PFSK-1 (cell line): ENCODE measurements around the gene PHOSPHO2.

Source experiments
- FOXP2 ChIP-seq: optimal IDR thresholded peaks from 2 replicates; pipeline ENCODE3; 2011; ENCODE audit warnings: borderline replicate concordance, control low read depth, inconsistent platforms; ENCODE audit not compliant: insufficient read depth; ENCODE audit errors: extremely low read length, extremely low read depth
- POLR2AphosphoS5 ChIP-seq: IDR thresholded peaks from 2 replicates; pipeline ENCODE4 v1.6.1; 2012; ENCODE audit warnings: low read depth, mild to moderate bottlenecking, control low read depth, low read length, moderate library complexity
- SIN3A ChIP-seq: IDR thresholded peaks from 2 replicates; pipeline ENCODE4 v1.6.1; 2012; ENCODE audit warnings: mild to moderate bottlenecking, low read length, moderate library complexity, borderline replicate concordance; ENCODE audit not compliant: insufficient read depth
- TAF1 ChIP-seq: IDR thresholded peaks from 2 replicates; pipeline ENCODE4 v1.6.1; 2012; ENCODE audit warnings: low read length, control low read depth, borderline replicate concordance; ENCODE audit not compliant: insufficient read depth
- TF ChIP-seq, protein P1 (sequence below), 2 experiments: IDR thresholded peaks; 2 replicates each; pipeline versions ENCODE4 v1.6.1 to v1.8.0; 2011 to 2012; ENCODE audit warnings: low read depth in 2 of 2, low read length in 2 of 2, control low read depth in 1 of 2, inconsistent platforms in 1 of 2, mild to moderate bottlenecking in 1 of 2, moderate library complexity in 1 of 2; ENCODE audit not compliant: insufficient read depth in 1 of 2

PHOSPHO2 gene

DNA sequence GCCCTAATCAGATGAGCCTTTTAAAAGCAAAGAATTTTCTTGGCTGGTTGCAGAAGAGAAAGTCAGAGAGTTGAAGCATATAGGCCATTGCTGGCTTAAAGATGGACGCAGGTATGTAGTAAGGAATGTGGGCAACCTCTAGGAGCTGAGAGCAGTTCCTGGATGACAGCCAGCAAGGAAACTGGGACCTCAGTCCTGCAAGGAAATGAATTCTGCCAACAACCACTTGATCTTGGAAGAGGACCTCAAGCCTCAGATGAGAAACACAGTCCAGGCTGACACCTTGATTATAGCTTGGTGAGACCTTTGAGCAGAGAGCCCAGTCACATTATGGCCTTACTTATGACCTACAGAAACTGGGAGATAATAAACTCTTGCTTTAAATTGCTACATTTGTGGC is 15.7 kb downstream of the PHOSPHO2 start:
- TF ChIP-seq, protein P1, sequence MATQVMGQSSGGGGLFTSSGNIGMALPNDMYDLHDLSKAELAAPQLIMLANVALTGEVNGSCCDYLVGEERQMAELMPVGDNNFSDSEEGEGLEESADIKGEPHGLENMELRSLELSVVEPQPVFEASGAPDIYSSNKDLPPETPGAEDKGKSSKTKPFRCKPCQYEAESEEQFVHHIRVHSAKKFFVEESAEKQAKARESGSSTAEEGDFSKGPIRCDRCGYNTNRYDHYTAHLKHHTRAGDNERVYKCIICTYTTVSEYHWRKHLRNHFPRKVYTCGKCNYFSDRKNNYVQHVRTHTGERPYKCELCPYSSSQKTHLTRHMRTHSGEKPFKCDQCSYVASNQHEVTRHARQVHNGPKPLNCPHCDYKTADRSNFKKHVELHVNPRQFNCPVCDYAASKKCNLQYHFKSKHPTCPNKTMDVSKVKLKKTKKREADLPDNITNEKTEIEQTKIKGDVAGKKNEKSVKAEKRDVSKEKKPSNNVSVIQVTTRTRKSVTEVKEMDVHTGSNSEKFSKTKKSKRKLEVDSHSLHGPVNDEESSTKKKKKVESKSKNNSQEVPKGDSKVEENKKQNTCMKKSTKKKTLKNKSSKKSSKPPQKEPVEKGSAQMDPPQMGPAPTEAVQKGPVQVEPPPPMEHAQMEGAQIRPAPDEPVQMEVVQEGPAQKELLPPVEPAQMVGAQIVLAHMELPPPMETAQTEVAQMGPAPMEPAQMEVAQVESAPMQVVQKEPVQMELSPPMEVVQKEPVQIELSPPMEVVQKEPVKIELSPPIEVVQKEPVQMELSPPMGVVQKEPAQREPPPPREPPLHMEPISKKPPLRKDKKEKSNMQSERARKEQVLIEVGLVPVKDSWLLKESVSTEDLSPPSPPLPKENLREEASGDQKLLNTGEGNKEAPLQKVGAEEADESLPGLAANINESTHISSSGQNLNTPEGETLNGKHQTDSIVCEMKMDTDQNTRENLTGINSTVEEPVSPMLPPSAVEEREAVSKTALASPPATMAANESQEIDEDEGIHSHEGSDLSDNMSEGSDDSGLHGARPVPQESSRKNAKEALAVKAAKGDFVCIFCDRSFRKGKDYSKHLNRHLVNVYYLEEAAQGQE (IDR thresholded peaks at IDR 0.05; ENCODE audit: insufficient read depth in 1 of 2, low read depth in 2 of 2, low read length in 2 of 2), result no peak
- TF ChIP-seq TAF1, result no peak
- TF ChIP-seq SIN3A, result no peak
- no peak for TF ChIP-seq FOXP2
- no peak for TF ChIP-seq POLR2AphosphoS5

DNA sequence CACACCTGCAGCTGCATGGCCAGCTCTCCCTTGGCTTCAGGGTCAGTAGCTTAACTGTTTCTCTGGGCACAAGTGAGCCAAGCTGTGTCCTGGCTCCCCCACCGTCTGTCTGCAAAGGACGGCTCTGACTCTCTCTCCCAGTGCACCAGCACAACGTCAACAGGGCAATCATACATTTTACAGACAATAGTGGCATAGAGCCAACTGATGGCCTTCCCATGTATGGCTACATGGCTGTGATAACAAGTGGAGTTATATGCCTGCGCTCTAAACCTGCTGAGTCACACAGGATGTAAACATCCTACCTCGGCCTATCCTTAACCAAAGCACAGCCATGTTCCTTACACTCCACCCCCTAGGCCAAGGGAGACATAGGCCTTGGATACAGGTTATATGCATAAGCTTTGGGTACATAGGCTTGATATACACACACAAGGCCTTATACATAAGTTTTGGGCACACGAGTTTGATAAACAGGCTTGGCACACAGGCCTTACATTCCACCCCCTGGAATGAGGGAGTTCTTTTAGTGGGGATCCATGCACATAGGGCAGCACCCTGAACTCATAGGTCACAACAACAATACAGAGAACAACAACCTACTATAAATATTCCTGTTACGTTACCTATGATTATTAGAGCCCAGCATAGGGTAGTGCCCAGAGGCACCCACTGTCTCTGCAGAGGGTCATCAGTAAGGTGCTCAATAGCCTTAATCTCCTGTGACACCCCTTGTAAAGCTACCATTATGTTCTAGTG is 17.7 kb downstream of the PHOSPHO2 start:
- no peak for TF ChIP-seq TAF1

DNA sequence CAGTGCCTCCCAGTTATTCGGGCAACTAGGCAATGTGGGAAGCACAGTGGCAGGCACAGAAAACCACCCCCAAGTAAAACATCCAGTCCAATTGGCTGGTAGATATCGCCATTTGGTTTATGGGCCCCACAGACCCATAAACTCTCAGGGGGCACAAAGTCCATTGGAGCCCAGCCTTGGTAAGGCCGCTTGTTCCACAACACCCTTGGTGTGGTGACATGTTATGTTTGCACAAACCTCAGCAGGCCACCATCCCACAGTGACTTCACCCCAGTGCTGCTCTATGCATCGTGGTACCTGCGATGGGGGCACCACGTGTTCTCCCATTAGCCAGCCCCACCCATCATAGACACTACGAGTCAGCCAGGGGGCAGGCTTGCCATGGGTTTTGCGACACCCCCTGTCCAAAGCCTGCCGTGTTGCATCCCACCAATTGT is 18.5 kb downstream of the PHOSPHO2 start:
- TF ChIP-seq POLR2AphosphoS5 (no peak), FOXP2 (no peak), SIN3A (no peak), TAF1 (no peak)
- TF ChIP-seq, protein P1 (IDR thresholded peaks at IDR 0.05; ENCODE audit: insufficient read depth in 1 of 2, low read depth in 2 of 2, low read length in 2 of 2), result no peak

DNA sequence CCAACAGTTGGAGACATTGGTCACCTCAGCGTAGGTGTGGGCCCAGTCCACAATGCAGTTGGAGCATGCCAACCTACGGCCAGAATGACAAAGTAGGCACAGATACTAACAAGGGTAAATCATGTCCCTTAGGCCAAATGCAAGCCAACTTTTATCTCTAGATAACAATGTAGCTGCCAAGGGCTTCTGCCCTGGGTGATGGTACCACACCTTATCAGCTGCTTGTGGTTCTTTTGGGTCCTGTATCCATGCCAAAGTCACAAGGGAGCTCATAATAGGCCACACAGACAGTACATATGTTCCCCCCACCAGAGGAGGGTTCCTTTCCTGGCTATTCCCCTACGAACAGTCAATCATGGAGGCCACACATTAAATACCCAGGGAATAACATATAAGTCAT is 19.1 kb downstream of the PHOSPHO2 start:
- TF ChIP-seq FOXP2, result no peak
- no peak for TF ChIP-seq SIN3A
- TF ChIP-seq, protein P1 (IDR thresholded peaks at IDR 0.05; ENCODE audit: insufficient read depth in 1 of 2, low read depth in 2 of 2, low read length in 2 of 2), result no peak
- TF ChIP-seq TAF1, result no peak
- TF ChIP-seq POLR2AphosphoS5, result no peak

DNA sequence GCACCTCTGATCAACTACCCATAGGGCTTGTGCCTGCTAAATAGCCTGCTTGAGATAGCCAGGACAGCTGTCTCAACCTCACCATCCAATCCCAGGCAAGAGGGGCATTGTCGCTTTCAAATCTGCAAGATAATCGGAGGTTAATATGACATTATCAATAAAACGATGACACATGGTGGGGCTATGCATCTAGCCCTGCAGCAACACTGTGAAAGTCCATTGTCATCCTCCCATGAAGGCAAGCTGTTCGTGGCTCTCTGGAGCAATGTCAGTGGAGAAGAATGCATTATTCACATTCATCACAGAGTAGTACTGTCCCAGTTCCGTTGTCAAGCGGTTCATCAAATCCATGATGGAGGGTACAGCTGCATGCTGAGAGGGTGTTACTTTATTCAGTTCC is 20.4 kb downstream of the PHOSPHO2 start:
- TF ChIP-seq POLR2AphosphoS5, result no peak
- TF ChIP-seq, protein P1 (IDR thresholded peaks at IDR 0.05; ENCODE audit: insufficient read depth in 1 of 2, low read depth in 2 of 2, low read length in 2 of 2), result no peak
- TF ChIP-seq SIN3A, result no peak
- no peak for TF ChIP-seq TAF1
- TF ChIP-seq FOXP2, result no peak
